Neural progenitor cell (in vitro differentiated cells): ENCODE data around the gene HES6.

Source experiments
- CTCF ChIP-seq: fragments of 200-600 bp; sonication (generic); IDR thresholded peaks from 2 replicates; pipeline ENCODE4 v1.5.1; 2017; ENCODE audit warnings: antibody characterized with exemption, mild to moderate bottlenecking
- EZH2 ChIP-seq: fragments of 200-600 bp; sonication (generic); IDR thresholded peaks from 2 replicates; pipeline ENCODE4 v1.6.1; 2017; ENCODE audit warnings: antibody characterized with exemption, mild to moderate bottlenecking, moderate library complexity

- TF ChIP-seq CTCF (no peak), EZH2 (no peak)
Observed at GRCh38 chr2:238267341-238267710, 27.5 kb upstream of the HES6 start.
